Measurements from ENCODE around the gene SLC25A30. TPM values are rescaled to one million over a fixed set of nuclear protein-coding genes. Genes with fewer than 3 reads are reported as not detected.

The SLC25A30 gene
- total and polyA plus RNA-seq, 7 donors = 6.2 to 69.8 (median 42.8) TPM

DNA sequence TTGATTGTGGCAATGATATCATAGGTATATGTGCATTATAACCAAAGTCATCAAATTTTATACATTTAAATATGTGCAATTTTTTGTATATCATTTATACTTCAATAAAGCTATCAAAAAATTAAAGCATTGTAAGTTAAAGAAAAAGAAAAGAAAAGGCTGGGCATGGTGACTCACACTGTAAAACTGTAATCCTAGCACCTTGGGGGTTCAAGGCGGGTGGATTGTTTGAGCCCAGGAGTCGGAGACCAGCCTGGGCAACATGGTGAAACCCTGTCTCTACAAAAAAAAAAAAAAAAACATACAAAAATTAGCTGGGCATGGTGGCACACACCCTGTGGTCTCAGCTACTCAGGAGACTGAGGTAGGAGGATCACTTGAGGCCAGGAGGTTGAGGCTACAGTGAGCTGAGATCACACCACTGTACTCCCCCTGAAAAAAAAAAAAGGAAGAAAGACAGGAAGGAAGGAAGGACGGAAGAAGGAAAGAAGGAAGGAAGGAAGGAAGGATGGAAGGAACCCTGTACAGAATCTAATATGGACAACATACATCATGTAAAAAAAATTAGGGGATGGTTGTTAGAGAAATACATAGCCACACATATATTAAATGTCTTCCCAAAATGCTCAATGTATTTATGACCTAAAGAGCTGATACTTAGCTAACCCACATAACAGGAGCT is 21.7 kb upstream of the SLC25A30 start:
- no peaks in the 10 kb centered on the region for H3K36me3 ChIP-seq (ENCODE audit: insufficient read depth in 1 of 2, low read depth in 1 of 2)
- no peaks in the 10 kb centered on the region for H3K9me3 ChIP-seq
- H3K4me3 ChIP-seq = no peak overlapping the region
- WGBS, 3 donors = 46 to 64% (median 55%) methylated on average over 3 of the region's 3 CpGs
- H3K4me1 ChIP-seq = peaks cover 31% of the 10 kb centered on the region
- intact Hi-C loops (cut with DNase I) = no loop called here
- TF ChIP-seq, protein P1, sequence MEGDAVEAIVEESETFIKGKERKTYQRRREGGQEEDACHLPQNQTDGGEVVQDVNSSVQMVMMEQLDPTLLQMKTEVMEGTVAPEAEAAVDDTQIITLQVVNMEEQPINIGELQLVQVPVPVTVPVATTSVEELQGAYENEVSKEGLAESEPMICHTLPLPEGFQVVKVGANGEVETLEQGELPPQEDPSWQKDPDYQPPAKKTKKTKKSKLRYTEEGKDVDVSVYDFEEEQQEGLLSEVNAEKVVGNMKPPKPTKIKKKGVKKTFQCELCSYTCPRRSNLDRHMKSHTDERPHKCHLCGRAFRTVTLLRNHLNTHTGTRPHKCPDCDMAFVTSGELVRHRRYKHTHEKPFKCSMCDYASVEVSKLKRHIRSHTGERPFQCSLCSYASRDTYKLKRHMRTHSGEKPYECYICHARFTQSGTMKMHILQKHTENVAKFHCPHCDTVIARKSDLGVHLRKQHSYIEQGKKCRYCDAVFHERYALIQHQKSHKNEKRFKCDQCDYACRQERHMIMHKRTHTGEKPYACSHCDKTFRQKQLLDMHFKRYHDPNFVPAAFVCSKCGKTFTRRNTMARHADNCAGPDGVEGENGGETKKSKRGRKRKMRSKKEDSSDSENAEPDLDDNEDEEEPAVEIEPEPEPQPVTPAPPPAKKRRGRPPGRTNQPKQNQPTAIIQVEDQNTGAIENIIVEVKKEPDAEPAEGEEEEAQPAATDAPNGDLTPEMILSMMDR (IDR thresholded peaks at IDR 0.05) = no peak
- peak overlapping the region; percentile 83 for H3K27ac ChIP-seq
- ATAC-seq (peak in 3 of 4 donors; percentile 1 to 2 (median 1)), DNase-seq (no peak)
- no peaks in the 10 kb centered on the region for H3K27me3 ChIP-seq (ENCODE audit: insufficient read depth in 3 of 3, low read length in 2 of 3)

DNA sequence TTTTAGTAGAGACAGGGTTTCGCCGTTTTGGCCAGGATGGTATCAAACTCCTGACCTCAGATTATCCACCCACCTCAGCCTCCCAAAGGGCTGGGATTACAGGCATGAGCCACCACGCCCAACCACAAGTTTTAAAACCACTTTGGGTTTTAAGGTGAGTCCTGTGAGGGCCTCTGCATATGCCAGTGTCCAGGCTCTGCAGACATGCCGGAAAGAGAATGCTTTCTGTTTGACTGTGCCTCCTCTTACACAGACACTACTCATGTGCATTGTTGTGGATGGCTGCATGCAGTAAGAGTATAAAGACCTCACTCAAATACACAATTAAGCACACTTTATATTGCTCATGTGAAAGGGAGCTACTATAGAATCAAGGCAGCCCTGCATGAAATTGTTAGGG is 20.8 kb upstream of the SLC25A30 start:
- ATAC-seq (no peak), DNase-seq (no peak)
- Histone ChIP-seq H3K27me3 (ENCODE audit: insufficient read depth in 3 of 3, low read length in 2 of 3) (no peaks in the 10 kb centered on the region), H3K27ac (peak overlapping the region; percentile 83), H3K36me3 (ENCODE audit: insufficient read depth in 1 of 2, low read depth in 1 of 2) (no peaks in the 10 kb centered on the region), H3K4me3 (no peak overlapping the region), H3K9me3 (no peaks in the 10 kb centered on the region), H3K4me1 (peaks cover 31% of the 10 kb centered on the region)
- WGBS, 3 donors = 84 to 92% (median 87%) methylated on average over 4 of the region's 4 CpGs
- TF ChIP-seq, protein P1 (IDR thresholded peaks at IDR 0.05) = no peak
- intact Hi-C loops (cut with DNase I) = no loop called here

DNA sequence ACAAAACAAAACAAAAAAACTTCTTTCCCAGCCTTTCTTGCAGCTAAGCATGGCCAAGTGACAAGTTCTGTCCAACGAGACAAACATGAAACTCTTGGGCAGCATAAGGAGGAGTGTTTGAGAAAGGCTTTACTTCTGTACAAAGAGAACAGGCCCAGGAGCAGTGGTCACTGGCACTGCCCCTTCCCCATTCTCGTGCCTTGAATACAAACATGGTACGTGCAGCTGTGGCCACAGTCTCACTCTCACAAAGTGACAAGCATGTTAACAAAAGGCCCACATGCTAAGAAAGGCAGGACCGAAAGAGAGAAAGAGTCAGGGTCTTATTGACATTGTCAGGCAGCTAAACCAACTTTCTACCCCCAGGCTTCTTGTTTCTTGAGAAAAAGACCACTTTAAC is 19.8 kb upstream of the SLC25A30 start:
- WGBS, 3 donors = 73 to 88% (median 79%) methylated on average over 4 of the region's 4 CpGs
- H3K4me3 ChIP-seq = no peak overlapping the region
- DNase-seq (no peak), ATAC-seq (no peak)
- H3K36me3 ChIP-seq (ENCODE audit: insufficient read depth in 1 of 2, low read depth in 1 of 2) = no peaks in the 10 kb centered on the region
- peaks cover 39% of the 10 kb centered on the region for H3K4me1 ChIP-seq
- intact Hi-C loops (cut with DNase I) = no loop called here
- H3K27me3 ChIP-seq (ENCODE audit: insufficient read depth in 3 of 3, low read length in 2 of 3) = no peaks in the 10 kb centered on the region
- no peaks in the 10 kb centered on the region for H3K9me3 ChIP-seq
- peak overlapping the region; percentile 16 for H3K27ac ChIP-seq
- TF ChIP-seq, protein P1 (IDR thresholded peaks at IDR 0.05) = no peak

DNA sequence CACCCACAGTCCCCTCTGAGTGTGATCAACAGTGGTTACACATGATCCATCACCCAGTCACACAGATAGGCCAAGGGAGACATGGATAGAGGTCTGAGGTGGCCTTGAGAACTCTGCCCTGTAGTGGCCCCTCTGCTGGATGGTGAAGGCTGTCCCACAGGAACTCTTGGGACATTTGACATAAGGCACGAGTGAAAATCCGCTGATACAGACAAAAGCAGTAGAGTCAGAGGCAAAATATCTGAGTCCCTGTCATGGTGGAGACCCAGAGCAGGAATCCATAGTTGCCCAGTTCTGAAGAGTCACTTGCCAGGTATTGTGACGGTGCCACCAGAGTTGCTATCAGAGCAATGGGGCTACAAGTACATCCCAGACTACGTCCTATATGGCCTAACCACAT is 18.8 kb upstream of the SLC25A30 start:
- no peak overlapping the region for H3K27ac ChIP-seq
- no peak for DNase-seq
- no peaks in the 10 kb centered on the region for H3K9me3 ChIP-seq
- H3K36me3 ChIP-seq (ENCODE audit: insufficient read depth in 1 of 2, low read depth in 1 of 2) = no peaks in the 10 kb centered on the region
- TF ChIP-seq, protein P1 (IDR thresholded peaks at IDR 0.05) = no peak
- no peaks in the 10 kb centered on the region for H3K27me3 ChIP-seq (ENCODE audit: insufficient read depth in 3 of 3, low read length in 2 of 3)
- ATAC-seq = no peak
- peaks cover 37% of the 10 kb centered on the region for H3K4me1 ChIP-seq
- no peak overlapping the region for H3K4me3 ChIP-seq
- intact Hi-C loops (cut with DNase I) = no loop called here
- 87 to 93% (median 92%) methylated on average over 4 of the region's 4 CpGs for WGBS, 3 donors

DNA sequence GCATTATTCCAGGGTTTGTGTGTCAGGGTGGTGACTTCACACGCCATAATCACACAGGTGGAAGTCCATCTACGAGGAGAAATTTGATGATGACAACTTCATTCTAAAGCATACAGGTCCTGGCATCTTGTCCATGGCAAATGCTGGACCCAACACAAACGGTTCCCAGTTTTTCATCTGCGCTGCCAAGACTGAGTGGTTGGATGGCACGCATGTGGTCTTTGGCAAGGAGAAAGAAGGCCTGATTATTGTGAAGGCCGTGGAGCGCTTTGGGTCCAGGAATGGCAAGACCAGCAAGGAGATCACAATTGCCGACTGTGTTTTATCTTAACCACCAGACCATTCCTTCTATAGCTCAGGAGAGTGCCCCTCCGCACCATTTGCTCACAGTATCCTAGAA is 18.2 kb upstream of the SLC25A30 start:
- Histone ChIP-seq H3K36me3 (ENCODE audit: insufficient read depth in 1 of 2, low read depth in 1 of 2) (no peaks in the 10 kb centered on the region), H3K27ac (peak overlapping the region; percentile 21), H3K27me3 (ENCODE audit: insufficient read depth in 3 of 3, low read length in 2 of 3) (no peaks in the 10 kb centered on the region), H3K4me3 (no peak overlapping the region), H3K9me3 (no peaks in the 10 kb centered on the region), H3K4me1 (peaks cover 31% of the 10 kb centered on the region)
- intact Hi-C loops (cut with DNase I) = no loop called here
- ATAC-seq = no peak
- 45 to 67% (median 46%) methylated on average over 9 of the region's 9 CpGs for WGBS, 3 donors
- TF ChIP-seq, protein P1 (IDR thresholded peaks at IDR 0.05) = no peak
- DNase-seq = no peak

All from psoas muscle (tissue), 8 donors.